SU-DHL-6 (cell line): ENCODE results near the gene CA12.

ENCODE experiments used
- EZH2phosphoT487 ChIP-seq: fragments of 200-600 bp; sonication (generic), shearing (Covaris generic); conservative IDR thresholded peaks from 2 replicates; pipeline ENCODE4 v1.6.1; 2018; ENCODE audit warnings: mild to moderate bottlenecking, antibody characterized with exemption, low read length, moderate library complexity, mixed read lengths
- TF ChIP-seq, protein P1 (sequence below): fragments of 200-600 bp; sonication (generic); IDR thresholded peaks from one replicate; pipeline ENCODE4 v1.5.1; 2017; ENCODE audit warnings: antibody characterized with exemption, mild to moderate bottlenecking, low read length, moderate library complexity; ENCODE audit not compliant: insufficient read depth, poor library complexity, severe bottlenecking

DNA sequence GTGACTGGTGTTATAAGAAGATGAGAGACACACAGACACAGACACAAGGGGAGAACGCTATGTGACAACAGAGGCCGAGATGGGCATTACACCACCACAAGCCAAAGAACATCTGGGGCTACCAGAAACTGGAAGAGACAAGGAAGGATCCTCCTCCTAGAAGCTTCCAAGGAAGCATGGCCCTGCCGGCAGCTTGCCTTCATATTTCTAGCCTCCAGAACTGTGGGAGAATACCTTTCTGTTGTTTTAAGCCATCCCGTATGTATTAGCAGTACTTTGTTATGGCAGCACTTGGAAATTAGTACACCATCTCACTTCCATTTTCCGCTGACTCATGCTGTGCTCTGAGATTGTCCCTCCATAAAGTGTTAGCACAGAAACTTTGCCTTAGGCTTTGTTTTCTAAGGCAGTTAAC, 38.7 kb upstream of the CA12 start:
- TF ChIP-seq EZH2phosphoT487, result no peak
- TF ChIP-seq, protein P1, sequence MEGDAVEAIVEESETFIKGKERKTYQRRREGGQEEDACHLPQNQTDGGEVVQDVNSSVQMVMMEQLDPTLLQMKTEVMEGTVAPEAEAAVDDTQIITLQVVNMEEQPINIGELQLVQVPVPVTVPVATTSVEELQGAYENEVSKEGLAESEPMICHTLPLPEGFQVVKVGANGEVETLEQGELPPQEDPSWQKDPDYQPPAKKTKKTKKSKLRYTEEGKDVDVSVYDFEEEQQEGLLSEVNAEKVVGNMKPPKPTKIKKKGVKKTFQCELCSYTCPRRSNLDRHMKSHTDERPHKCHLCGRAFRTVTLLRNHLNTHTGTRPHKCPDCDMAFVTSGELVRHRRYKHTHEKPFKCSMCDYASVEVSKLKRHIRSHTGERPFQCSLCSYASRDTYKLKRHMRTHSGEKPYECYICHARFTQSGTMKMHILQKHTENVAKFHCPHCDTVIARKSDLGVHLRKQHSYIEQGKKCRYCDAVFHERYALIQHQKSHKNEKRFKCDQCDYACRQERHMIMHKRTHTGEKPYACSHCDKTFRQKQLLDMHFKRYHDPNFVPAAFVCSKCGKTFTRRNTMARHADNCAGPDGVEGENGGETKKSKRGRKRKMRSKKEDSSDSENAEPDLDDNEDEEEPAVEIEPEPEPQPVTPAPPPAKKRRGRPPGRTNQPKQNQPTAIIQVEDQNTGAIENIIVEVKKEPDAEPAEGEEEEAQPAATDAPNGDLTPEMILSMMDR, result no peak
